IPS DF 19.7 (cell line): ENCODE results near the gene TGFB2.

Experiments
- DNase-seq: peaks from one replicate; pipeline ENCODE4 v3.0.0-alpha.2; 2013; ENCODE audit warnings: low read depth, low spot score

TGFB2 gene

GRCh38 chr1:218384581-218384993 lies 39.5 kb downstream of the TGFB2 start:
- no peak for DNase-seq

- DNase-seq: no peak
These were observed 43.5 kb downstream of the TGFB2 start for GRCh38 chr1:218388591-218388990.

- no peak for DNase-seq
These were observed 45.5 kb downstream of the TGFB2 start for GRCh38 chr1:218390618-218391017.

GRCh38 chr1:218392780-218393179 lies 47.6 kb downstream of the TGFB2 start:
- no peak for DNase-seq

GRCh38 chr1:218394416-218394815 lies 49.3 kb downstream of the TGFB2 start:
- no peak for DNase-seq

GRCh38 chr1:218394989-218395388 lies 49.9 kb downstream of the TGFB2 start:
- DNase-seq: no peak

- DNase-seq: no peak
These were observed 50.8 kb downstream of the TGFB2 start for GRCh38 chr1:218395916-218396315.

GRCh38 chr1:218397752-218398339 lies 52.7 kb downstream of the TGFB2 start:
- DNase-seq: no peak

- no peak for DNase-seq
These were observed 55.5 kb downstream of the TGFB2 start for GRCh38 chr1:218400624-218401023.

- DNase-seq: no peak
These were observed 56.4 kb downstream of the TGFB2 start for GRCh38 chr1:218401441-218401997.

- DNase-seq: no peak
These were observed 57.1 kb downstream of the TGFB2 start for GRCh38 chr1:218401998-218402785.

GRCh38 chr1:218402786-218403120 lies 57.6 kb downstream of the TGFB2 start:
- no peak for DNase-seq

- no peak for DNase-seq
These were observed 58.2 kb downstream of the TGFB2 start for GRCh38 chr1:218403300-218403699.

GRCh38 chr1:218407630-218408029 lies 62.5 kb downstream of the TGFB2 start:
- DNase-seq: no peak

GRCh38 chr1:218408135-218408534 lies 63.0 kb downstream of the TGFB2 start:
- DNase-seq: no peak

- DNase-seq: no peak
These were observed 63.8 kb downstream of the TGFB2 start for GRCh38 chr1:218408942-218409341.

GRCh38 chr1:218409946-218410510 lies 64.9 kb downstream of the TGFB2 start:
- no peak for DNase-seq

GRCh38 chr1:218411101-218411500 lies 66.0 kb downstream of the TGFB2 start:
- DNase-seq: no peak

GRCh38 chr1:218412171-218412570 lies 67.0 kb downstream of the TGFB2 start:
- no peak for DNase-seq

- DNase-seq: no peak
These were observed 68.0 kb downstream of the TGFB2 start for GRCh38 chr1:218413179-218413578.

GRCh38 chr1:218414060-218414728 lies 69.1 kb downstream of the TGFB2 start:
- DNase-seq: no peak

- no peak for DNase-seq
These were observed 70.6 kb downstream of the TGFB2 start for GRCh38 chr1:218415726-218416125.
